Stimulated activated CD4-positive, alpha-beta T cell treated with anti-CD3 and anti-CD28 coated beads, Interleukin-1b, Interleukin-23, amount 100 ng/mL, for 24 hours (primary cell): Measurements from ENCODE around the gene TRERF1.

ENCODE experiments used
- DNase-seq, 4 experiments: peaks; one replicate each; pipeline ENCODE4 v3.0.0-alpha.2; 2020; ENCODE audit warnings: low read depth in 4 of 4, low spot score in 1 of 4

The TRERF1 gene

DNA sequence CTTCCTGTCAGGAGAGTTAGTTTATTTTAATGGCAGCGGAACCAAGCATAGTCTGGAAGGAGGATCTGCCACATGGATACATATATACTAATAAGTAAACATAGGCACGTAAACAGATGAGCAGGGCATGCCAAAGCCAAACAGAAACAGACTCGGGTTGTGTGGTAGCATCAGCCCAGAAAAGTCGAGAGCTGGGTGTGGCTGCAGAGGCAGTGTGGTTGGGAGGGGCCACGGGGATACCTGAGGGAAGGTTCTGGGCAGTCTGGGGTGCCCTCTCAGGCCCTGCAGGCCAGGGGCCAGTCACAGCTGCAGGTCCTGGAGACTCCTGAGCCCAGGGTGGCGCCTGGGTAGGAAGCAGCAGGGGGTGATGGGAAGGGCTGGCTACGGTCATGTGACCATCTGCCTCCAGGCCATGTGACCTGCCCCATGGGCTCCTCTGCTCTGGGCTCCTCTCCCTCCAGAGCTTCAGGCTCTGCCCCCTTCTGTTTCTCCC lies 191.3 kb downstream of the TRERF1 start:
- no peak for DNase-seq

DNA sequence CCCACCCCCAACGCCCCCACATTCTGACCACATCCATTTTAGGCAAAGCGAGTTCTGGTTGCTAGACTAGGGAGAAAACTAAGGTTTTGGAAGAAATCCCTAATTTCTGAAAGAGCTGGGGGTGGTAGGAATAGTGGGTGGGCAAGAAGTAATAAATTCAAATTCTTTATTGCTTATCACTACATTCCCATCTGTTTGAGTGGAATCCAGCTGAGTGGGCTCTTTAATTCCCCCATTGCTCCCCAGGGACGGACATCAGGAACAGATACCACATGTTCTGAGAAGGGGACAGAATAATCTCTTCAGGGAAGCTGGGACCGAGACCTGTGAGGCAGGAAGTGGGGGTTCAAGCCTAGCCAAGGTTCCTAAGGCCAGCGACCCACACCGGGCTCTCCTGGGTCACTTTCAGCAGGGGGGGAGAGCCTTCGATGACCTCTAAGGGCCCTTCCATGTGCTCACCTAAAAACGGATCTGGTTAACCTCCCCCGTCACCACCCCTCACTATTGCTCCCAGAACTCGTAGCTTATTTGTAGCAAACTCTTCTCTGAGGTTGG lies 191.8 kb downstream of the TRERF1 start:
- DNase-seq = no peak

DNA sequence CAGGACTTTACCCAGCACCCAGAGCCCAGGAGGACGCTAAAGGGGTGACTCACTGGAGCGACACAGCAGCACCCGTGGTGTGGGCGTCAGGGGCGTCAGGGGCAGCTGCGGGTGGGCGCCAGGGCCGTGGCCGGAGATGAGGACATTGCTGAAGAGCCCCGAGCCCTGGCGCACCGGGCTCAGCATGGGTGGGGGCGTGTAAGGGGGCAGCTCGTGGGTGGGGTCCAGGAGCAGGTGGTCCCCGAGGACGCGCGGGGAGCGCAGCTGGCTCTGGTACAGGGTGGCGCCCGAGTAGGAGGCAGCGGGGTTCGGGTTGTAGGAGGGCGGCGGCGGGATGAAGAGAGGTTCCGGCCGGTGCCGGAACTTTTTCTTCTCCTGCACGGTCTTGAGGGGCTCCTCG lies 192.4 kb downstream of the TRERF1 start:
- no peak for DNase-seq

DNA sequence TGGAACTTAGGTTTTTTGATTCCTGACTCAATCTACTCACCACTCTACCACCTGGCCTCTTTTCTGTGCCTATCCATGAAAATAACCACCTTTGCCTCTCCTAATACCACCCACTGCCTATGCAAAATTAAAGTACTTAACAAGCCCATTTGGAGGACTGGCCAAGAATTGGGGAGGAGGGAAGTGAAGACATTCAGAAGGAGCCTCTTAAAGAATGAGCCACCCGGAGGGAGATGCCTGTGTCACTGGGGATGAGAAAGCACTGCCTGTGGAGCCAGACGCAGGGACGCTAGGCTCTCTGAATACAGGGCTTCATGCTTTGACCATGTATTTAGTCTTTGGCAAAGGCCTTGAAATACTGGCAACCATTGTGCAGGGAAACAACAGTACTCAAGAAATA lies 194.1 kb downstream of the TRERF1 start:
- DNase-seq = no peak

DNA sequence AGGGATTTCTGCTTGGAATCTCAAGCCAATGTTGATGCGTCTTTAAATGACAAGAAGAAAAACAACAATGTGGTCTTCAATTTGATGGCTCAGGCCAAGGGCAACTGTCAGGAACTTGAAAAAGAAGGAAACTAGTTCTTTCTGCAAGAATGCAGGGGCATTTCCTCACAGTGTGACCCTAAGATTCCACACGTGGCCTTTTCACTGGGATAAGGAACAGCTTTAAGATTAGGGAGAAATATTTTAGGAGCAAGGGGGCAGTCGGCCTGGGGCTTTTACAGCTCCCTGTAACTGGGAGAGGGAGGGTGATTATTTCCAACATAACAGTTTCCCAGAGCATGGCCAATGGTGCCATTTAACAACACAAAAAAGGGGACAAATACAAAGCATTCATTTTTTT lies 194.7 kb downstream of the TRERF1 start:
- no peak for DNase-seq

DNA sequence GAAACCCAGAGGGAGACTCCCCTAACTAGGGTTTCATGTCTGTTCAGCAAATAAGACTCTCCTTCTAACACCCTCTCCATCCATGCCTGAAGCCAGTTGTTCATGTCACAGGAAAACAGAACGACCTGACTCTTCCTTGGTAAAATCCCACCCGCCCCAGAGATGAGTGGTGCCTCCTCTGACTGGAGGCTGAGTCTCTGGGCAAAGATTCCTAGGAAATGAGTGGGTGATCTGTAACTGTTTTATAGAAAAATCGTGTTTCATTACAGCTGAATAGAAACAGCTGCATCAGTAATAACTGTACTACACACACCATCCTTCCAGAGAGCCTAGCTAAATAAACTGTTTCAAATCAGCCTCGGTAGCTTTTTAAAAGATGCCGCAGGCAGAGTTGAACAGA lies 196.7 kb downstream of the TRERF1 start:
- no peak for DNase-seq

DNA sequence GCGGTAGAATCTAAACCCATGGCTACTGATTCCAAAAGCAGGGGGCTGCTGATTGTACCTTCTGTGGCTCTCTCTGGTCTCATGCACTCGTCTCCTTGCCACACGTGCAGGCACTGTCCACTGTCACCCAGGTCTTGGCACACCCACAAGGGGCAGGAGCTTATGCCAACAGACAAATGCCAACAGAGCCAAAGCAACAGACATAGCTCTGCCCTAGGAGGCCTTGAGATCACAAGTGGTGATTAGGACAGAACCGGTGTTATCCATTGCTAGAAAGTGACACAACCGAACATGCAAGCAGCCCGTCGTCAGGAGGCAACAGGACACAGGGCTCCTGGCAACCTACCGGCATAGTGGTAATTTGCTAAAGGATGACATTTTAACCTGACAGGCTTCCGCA lies 197.2 kb downstream of the TRERF1 start:
- no peak for DNase-seq

DNA sequence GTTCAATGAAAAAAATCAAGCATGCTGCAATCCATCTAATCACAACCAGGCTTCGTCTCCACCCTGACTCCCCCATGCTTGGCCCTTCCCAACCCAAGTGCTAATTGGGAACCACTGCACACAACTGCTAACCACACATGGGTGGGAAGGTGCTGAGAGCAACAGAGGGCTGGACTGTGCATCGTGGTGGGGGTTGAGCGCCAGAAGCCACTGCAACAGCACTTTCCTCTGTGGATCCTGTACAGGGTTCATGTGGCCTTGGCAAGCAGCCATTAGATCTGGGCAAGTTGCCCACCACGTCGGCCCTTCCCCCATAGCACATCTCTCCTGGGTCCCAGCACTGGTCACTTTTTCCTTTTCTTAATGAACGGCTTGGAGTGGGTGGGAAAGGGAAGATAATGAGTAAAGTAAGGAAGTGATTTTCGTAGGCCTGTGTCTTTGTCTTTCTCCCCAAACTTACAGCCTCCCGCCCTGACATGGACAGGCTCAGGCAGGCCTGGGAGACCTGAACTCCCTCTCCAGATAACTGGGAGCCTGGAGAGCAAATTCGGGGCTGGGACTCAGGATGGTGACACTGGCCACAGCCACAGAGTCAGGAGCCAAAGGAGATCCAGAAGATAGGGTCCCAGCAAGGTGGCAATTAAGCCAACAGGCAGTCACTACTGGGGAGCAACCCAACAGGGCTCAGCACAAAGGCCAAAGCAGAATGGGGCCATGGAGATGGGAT lies 199.7 kb downstream of the TRERF1 start:
- DNase-seq = no peak

DNA sequence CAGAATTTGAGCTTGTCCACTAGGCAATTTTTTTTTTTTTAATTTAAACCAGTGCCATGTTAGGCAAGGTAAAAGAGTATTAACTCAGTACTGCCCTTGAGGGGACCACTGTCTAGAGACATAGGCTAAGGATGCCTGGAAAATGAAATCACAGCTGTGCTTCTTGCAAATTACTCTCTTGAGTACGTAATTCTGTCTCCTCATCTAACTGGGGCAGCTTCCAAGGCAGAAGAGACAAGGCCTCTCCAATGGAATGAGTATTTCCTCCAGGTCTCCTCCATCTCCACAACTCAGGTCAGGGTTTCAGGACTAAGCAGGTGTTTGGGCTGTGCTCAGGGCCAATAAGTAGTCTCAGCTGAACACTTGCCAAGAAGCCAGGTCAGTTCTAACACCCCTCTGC lies 200.2 kb downstream of the TRERF1 start:
- no peak for DNase-seq

DNA sequence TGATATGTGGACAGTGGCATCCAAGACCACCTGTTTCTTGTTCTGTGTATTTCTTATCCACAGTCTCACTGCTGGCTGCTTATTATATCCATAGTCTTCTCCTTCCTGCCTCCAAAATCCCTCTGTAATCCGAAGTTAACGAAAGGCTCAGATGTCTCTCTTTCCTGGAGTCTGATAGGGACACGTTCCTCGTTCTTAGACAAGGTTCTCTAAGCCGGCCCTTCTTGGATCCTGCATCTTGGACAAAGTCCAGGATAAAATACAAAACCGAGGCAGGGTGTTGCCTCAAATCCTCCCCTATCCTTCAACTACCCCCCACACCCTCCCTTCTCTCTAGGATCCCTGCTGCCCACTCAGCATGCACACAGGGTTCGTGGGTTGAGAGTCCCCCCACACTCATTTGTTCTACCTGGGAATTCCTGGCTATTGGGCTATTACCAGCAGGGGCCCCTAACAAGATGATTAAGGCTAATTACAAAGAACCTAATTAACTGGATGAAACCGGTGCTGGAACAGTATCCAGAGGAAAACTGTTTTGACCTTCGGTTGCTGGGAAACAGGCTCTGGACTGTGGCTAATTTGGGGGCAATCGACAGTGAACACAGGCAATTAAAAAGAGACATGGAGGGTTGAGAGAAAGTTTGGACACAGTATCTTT lies 201.3 kb downstream of the TRERF1 start:
- no peak for DNase-seq

DNA sequence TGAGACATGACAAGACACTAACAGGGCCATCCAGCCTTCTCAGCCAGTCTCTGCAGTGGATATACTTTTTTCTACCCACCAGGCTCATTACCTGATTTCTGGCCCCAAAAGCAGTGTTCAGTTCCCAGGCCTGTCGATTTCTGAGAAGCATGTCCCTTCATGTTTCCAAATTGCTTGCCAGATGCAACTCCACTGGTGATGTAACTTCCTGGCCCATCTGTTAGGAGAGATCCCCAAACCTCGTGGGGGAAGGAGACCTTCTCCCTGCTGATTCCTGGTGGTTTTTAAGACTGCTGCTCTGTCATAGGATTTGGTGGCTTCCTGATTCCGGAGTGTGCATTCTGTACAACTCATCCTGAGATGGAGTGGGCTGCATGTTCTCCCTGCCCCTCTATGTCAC lies 202.4 kb downstream of the TRERF1 start:
- DNase-seq = no peak

DNA sequence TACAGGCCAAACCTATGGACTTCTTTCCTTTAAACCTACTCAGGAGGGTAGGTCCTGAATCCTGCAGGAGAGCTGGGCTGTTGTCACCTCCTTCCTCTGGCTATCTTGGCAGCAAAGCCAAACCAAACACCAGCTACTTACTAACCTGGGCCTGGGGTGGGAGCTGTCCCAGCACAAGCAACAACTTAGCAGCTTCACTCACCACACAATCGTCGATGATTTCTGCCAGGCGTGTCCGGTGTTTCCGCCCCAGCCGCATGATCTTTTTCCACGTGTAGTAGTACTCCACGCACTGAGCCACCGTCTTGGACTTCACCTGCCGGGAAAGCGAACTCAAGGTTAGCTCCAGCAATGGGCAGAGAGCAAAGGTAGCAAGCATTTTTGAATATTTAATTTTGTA lies 208.7 kb downstream of the TRERF1 start:
- DNase-seq = no peak

DNA sequence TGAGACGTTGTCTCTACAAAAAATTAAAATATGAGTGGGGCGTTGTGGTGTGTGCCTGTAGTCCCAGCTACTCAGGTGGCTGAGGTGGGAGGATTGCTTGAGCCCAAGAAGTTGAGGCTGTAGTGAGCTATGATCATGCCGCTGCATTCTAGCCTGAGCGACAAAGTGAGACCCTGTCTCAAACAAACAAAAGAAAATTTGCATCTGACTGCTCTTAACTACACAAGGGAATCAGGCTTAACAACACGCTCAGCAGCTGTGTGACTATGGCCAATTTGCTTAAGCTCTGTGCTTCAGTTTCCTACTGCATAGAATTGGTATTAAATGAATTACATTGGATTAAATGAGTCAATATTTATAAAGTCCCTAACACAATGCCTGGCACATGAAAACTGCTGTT lies 209.8 kb downstream of the TRERF1 start:
- DNase-seq = no peak

DNA sequence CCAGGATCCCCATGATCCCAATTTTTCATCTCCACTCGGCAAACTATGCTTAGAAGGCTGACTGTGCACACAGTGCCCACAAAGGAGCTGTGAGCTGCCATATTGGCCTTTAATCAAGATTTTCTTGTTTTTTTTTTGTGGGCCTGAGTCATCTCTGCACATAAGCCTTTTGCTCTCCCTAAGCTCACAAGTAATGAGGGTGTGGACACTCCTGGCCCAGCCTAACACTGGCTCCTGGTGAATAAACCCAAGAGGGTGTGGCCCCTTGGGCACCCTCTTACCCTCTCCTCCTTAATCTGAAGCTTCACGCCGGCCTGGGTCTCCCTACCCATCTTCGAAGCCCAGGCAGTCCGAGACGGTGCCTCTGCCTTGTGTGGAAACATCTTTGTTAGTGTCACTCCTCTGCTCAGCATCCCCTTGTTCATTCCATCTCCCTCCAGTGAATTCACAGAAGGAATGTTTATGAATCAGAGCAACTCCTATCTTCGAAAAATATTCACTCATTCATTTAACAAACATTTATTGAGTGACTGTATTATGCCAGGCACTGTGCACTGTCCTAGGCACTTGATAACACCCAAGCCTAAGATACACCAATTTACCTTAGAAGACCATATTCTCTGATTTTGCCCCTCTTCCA lies 211.9 kb downstream of the TRERF1 start:
- DNase-seq = no peak

DNA sequence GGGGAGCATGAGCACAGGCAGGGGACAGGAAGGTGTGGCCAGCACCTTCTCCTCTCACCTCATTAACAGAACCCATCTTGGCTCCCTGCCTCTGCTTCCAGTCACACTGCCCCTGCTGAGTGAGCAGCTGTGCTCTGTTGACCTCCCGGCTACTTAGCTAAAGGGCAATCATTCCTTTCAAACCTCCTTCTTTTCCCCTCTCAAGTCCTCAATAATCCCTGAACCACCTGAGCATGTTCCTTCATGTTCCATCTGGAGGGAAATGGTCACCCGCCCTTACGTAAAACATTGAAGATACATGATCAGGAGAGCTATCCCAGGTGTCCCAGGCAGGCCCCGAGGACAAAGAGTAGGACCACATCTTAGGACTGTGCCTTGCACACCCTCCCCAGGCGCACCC lies 212.4 kb downstream of the TRERF1 start:
- no peak for DNase-seq

DNA sequence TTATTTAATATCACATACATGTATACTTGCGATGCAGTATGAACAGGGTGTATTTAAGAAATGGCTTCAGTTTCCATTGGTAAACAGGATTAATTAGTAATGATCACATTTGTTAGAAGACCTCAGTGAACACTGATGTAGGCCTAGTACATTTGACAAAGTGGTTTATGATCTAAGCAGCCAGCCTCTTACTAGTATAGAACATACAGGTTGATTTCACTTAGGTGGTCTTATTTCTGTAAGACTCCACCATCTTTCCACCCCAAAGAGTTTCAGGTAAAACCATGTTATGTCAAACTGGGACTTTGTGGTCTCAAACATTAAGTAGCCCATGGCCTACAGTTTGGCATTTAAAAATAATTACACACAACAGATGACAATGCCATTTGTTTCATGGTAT lies 213.9 kb downstream of the TRERF1 start:
- DNase-seq = no peak

DNA sequence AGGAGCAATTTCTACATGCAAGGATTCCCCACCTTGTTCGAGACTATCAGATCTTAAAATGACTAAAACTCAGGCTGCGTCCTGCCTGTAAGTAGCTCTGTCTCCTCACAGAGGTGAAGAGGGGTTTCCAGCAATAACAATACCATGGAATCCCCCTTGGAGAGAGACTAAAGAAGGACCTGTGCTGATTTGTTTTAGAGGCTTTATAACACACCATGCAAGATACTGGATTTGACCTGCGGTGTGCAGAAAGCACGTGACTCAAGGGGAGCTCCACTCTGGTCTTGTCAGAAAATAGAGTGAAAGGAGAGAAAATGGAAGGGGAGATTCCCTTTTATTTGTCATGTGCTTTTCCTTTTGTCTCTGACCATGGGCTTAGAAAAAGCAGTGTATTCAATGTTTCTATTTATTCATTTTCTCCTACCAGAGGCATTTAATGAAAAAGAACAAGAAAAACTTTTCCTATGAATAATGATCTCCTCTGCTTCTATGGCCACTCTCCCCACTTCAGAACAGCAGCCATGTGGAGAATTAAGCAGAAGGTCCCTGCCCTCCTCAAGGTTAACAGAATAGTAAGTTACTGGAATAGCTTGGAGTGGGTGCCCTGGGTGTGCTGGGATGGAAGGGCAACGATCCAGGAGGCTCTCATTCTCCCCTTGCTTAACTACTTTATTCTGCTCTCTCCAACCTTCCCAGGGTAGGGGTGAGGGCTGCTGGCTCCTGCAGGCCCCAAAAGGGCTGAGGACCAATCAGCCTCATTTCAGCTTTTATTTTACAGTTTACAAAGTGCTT lies 214.8 kb downstream of the TRERF1 start:
- DNase-seq = no peak

DNA sequence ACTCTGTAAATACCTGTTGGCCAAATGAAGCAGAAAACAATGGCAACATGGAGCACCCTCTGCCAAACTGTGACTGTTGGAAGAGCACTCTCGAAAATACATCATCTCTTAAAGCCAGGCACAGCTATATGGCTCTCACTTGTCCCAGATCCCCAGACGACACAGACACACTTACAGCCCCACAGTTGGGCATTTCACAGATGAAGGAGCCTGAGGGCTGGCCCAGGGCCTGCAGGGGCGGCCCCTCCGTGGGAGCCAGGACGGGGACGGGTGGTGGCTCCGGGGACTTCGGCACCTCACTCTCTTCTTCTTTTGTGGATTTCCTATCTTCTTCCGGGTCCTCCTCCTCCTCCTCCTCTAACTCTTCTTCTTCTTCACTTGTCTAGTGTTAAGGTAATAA lies 215.7 kb downstream of the TRERF1 start:
- no peak for DNase-seq

DNA sequence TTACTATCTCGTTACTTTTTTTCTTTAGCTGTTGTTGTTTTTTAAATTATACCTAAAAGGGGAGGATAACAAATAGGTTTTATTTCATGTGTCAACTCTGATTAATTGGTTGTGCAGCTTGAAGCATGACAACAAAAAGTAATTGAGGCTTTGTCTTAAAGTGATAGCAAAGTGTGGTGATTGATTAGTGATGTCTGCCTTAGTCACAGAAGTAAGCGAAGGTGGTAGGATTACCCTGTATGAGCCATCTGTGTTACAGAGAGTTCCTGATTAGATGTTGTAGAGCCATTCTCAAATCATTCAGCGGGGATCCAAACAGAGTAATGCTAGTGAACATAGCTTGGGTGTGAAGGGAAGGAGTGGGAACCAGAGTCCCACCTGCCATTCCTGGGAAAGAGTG lies 219.7 kb downstream of the TRERF1 start:
- DNase-seq = no peak

DNA sequence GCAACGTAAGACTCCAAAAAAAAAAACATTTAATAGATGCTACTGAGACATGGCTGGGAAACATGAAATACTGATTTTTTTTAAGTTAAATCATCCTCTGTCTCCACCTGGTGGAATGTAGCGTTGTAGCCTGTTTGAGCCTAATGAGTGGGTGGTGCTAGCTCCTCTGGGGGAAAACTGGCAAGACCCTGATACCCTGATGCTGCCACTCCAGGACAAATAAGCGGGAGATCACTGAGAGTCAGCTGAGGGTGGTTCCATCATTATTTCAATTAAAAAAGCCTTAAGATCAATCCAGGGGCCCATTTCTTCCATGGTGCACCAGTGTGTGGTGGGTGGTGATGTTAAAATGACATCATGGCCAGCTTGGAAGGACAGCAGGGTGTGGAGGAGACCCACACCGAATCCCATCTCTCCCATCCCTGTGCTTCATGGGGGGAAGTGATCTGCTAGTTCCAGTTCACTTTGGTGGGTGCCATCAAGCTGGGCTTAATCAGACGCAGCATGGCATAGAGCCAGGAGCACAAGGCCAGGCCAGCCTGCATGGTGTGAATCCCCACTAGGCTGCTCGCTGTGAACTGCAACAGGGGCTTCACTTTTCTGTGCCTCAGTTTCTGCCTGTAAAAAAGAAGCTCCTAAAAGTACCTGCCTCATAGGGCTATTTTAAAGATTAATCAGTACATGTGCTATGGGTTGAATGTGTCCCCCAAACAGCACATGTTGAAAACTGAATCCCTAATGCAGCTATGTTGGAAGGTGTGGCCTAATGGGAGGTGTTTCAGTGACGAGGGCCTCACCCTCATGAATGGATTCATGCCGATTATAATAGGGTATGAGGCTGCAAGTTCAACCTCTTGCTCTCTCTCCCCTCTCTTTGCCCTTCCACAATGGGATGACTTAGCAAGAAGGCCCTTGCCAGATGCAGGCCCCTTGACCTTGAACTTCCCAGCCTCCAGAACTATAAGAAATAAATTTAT lies 221.1 kb downstream of the TRERF1 start:
- no peak for DNase-seq
